GM21576 (cell line): ENCODE data around the gene RSBN1L.
"Not testable (repeated sequence)": the region's sequence is repeated elsewhere in the genome, so short reads cannot be mapped to it uniquely, and the experiment has no call there.

Experiments
- ATAC-seq: cut with Tn5 transposase; IDR thresholded peaks from one replicate; pipeline ENCODE4 v1.9.1; 2021; ENCODE audit warnings: mild to moderate bottlenecking, moderate library complexity; ENCODE audit not compliant: unreplicated experiment

RSBN1L gene

GRCh38 chr7:77687100-77687746 is 9.0 kb upstream of the RSBN1L start:
- ATAC-seq = no peak

GRCh38 chr7:77687747-77688144 is 8.5 kb upstream of the RSBN1L start:
- ATAC-seq = no peak

GRCh38 chr7:77690289-77690688 is 6.0 kb upstream of the RSBN1L start:
- ATAC-seq = no peak

GRCh38 chr7:77691892-77692491 is 4.3 kb upstream of the RSBN1L start:
- ATAC-seq = no peak

- ATAC-seq = no peak
Measured at GRCh38 chr7:77693830-77694583, 2.3 kb upstream of the RSBN1L start.

- ATAC-seq = peak; percentile 15
Measured at GRCh38 chr7:77696643-77697534, 630 bp downstream of the RSBN1L start.

GRCh38 chr7:77697535-77697831 is 1.2 kb downstream of the RSBN1L start:
- no peak for ATAC-seq

- no peak for ATAC-seq
Measured at GRCh38 chr7:77698042-77698625, 1.9 kb downstream of the RSBN1L start.

- ATAC-seq = peak; percentile 31
Measured at GRCh38 chr7:77699056-77699455, 2.8 kb downstream of the RSBN1L start.

- no peak for ATAC-seq
Measured at GRCh38 chr7:77702513-77702912, 6.3 kb downstream of the RSBN1L start.

- ATAC-seq = no peak
Measured at GRCh38 chr7:77702968-77703472, 6.8 kb downstream of the RSBN1L start.

- not testable (repeated sequence) for ATAC-seq
Measured at GRCh38 chr7:77703669-77704068, 7.4 kb downstream of the RSBN1L start.

GRCh38 chr7:77707504-77707992 is 11.3 kb downstream of the RSBN1L start:
- no peak for ATAC-seq

- ATAC-seq = no peak
Measured at GRCh38 chr7:77710067-77710466, 13.8 kb downstream of the RSBN1L start.

- no peak for ATAC-seq
Measured at GRCh38 chr7:77710861-77711260, 14.6 kb downstream of the RSBN1L start.

- ATAC-seq = no peak
Measured at GRCh38 chr7:77714195-77714594, 17.9 kb downstream of the RSBN1L start.

GRCh38 chr7:77714931-77715330 is 18.7 kb downstream of the RSBN1L start:
- not testable (repeated sequence) for ATAC-seq

GRCh38 chr7:77716804-77717203 is 20.5 kb downstream of the RSBN1L start:
- no peak for ATAC-seq

- ATAC-seq = not testable (repeated sequence)
Measured at GRCh38 chr7:77717566-77717965, 21.3 kb downstream of the RSBN1L start.

- ATAC-seq = no peak
Measured at GRCh38 chr7:77727527-77727926, 31.3 kb downstream of the RSBN1L start.
